Transverse colon (tissue), 4 donors: ENCODE measurements around the gene ANKFN1. TPM values are rescaled to one million over a fixed set of nuclear protein-coding genes. Genes with fewer than 3 reads are reported as not detected.

ENCODE experiments used
- DNase-seq: peaks from one replicate; pipeline ENCODE4 v3.0.0-alpha.2; 2019
- H3K27ac ChIP-seq, 4 donors: fragments of 200-600 bp; sonication (generic); 2 replicates each; pipeline ENCODE4 v1.5.1; 2016 to 2018; ENCODE audit warnings: inconsistent platforms in 4 of 4
- H3K27me3 ChIP-seq: fragments of 200-600 bp; sonication (generic); 2 replicates; pipeline ENCODE4 v1.5.1; 2017; ENCODE audit warnings: inconsistent platforms
- H3K36me3 ChIP-seq, 4 donors: fragments of 200-600 bp; sonication (generic); 2 replicates each; pipeline ENCODE4 v1.5.1; 2017 to 2019; ENCODE audit warnings: inconsistent platforms in 4 of 4
- H3K4me1 ChIP-seq, 4 donors: fragments of 200-600 bp; sonication (generic); 2 replicates each; pipeline ENCODE4 v1.5.1; 2017 to 2020; ENCODE audit warnings: inconsistent platforms in 4 of 4
- H3K4me3 ChIP-seq, 4 donors: fragments of 200-600 bp; sonication (generic); 1 replicate in 1 of 4; 2 replicates in 3 of 4; pipeline versions ENCODE4 v1.5.1 to v1.6.1; 2017 to 2019; ENCODE audit warnings: inconsistent platforms in 4 of 4
- H3K9me3 ChIP-seq, 2 donors: fragments of 200-600 bp; sonication (generic); 2 replicates each; pipeline ENCODE4 v1.5.1; 2017 to 2019; ENCODE audit warnings: inconsistent platforms in 2 of 2
- CTCF ChIP-seq, 5 experiments: fragments of 200-600 bp in 3 of 5; fragments of 450-650 bp in 2 of 5; sonication (generic) in 3 of 5; IDR thresholded peaks; 1 replicate in 2 of 5; 2 replicates in 3 of 5; pipeline ENCODE4 v1.5.1; 2016 to 2017; ENCODE audit warnings: antibody characterized with exemption in 5 of 5, inconsistent platforms in 3 of 5, mild to moderate bottlenecking in 2 of 5, moderate library complexity in 1 of 5
- EP300 ChIP-seq: sonication (generic); formaldehyde crosslinking; IDR thresholded peaks from one replicate; pipeline ENCODE4 v1.6.1; 2017; ENCODE audit warnings: antibody characterized with exemption, low read depth
- POLR2A ChIP-seq: fragments of 450-650 bp; IDR thresholded peaks from one replicate; pipeline ENCODE4 v1.6.1; 2016; ENCODE audit warnings: antibody characterized with exemption, mild to moderate bottlenecking, moderate library complexity
- POLR2AphosphoS5 ChIP-seq, 3 donors: sonication (generic); formaldehyde crosslinking; IDR thresholded peaks; one replicate each; pipeline ENCODE4 v1.6.1; 2016; ENCODE audit warnings: antibody characterized with exemption in 3 of 3
- WGBS, 2 donors: methylation state at CpG; one replicate each; pipeline ENCODE4 v1.1.5; 2018; ENCODE audit warnings: low coverage in 1 of 2; 5-methylcytosine and 5-hydroxymethylcytosine counted together
- in situ Hi-C, 4 donors: fragments of 200-750 bp; cut with MboI; loops; one replicate each; pipeline versions ENCODE4 v1.15.0 to v1.15.1; 2017; ENCODE audit warnings: low sequenced_read_pairs in 3 of 4, low pct_ligation_motif_present in 1 of 4, low pct_unique_long_range_greater_than_20kb in 1 of 4
- intact Hi-C: fragments of 100-400 bp; cut with DNase I; formaldehyde crosslinking; loops from one replicate; pipeline ENCODE4 v1.15.1; 2023; ENCODE audit warnings: low total_unique reads
- total RNA-seq, 4 donors: library from RNA; depleted of rRNA; stranded (reverse); fragments of >200 nt; gene quantifications; one replicate each; pipeline ENCODE4 v1.1.0, GENCODE V29; 2016

The ANKFN1 gene
- total RNA-seq, 4 donors from 2014 or later: 1.2 TPM; not detected in 3

GRCh38 chr17:56289321-56289720 is 136.0 kb downstream of the ANKFN1 start:
- Histone ChIP-seq H3K27me3 (no peaks in the 10 kb centered on the region), H3K36me3 (no peaks in the 10 kb centered on the region), H3K4me1 (peaks cover 0 to 10% (median 0%) of the 10 kb centered on the region in 4 donors), H3K9me3 (no peaks in the 10 kb centered on the region), H3K4me3 (no peak overlapping the region), H3K27ac (no peak overlapping the region)
- no peak for DNase-seq
- in situ Hi-C loops: no loop called here
- intact Hi-C loops: no loop called here
- 73 to 79% methylated on average over 6 of the region's 6 CpGs for WGBS, 2 donors
- no peak for TF ChIP-seq CTCF (IDR thresholded peaks at IDR 0.05)

GRCh38 chr17:56290101-56290801 is 137.0 kb downstream of the ANKFN1 start:
- Histone ChIP-seq H3K36me3 (no peaks in the 10 kb centered on the region), H3K4me3 (peak overlapping the region in 1 of 4 donors; percentile 19), H3K4me1 (peaks cover 0 to 10% (median 0%) of the 10 kb centered on the region in 4 donors), H3K27me3 (no peaks in the 10 kb centered on the region), H3K9me3 (no peaks in the 10 kb centered on the region), H3K27ac (no peak overlapping the region)
- no peak for DNase-seq
- in situ Hi-C loops: no loop called here
- TF ChIP-seq CTCF (IDR thresholded peaks at IDR 0.05) (no peak), POLR2A (no peak), POLR2AphosphoS5 (IDR thresholded peaks at IDR 0.05) (no peak), EP300 (no peak)
- intact Hi-C loops: no loop called here
- 77 to 80% methylated on average over 2 of the region's 2 CpGs for WGBS, 2 donors

GRCh38 chr17:56290802-56291118 is 137.5 kb downstream of the ANKFN1 start:
- no peak overlapping the region for H3K27ac ChIP-seq
- WGBS, 2 donors: 17 to 45% methylated on average over 1 of the region's 1 CpG
- intact Hi-C loops: no loop called here
- H3K36me3 ChIP-seq: no peaks in the 10 kb centered on the region
- in situ Hi-C loops: no loop called here
- TF ChIP-seq POLR2AphosphoS5 (IDR thresholded peaks at IDR 0.05) (no peak), CTCF (IDR thresholded peaks at IDR 0.05) (no peak), POLR2A (no peak), EP300 (no peak)
- no peaks in the 10 kb centered on the region for H3K9me3 ChIP-seq
- H3K4me3 ChIP-seq: peak overlapping the region in 1 of 4 donors; percentile 19
- DNase-seq: no peak
- H3K27me3 ChIP-seq: no peaks in the 10 kb centered on the region
- peaks cover 0 to 10% (median 0%) of the 10 kb centered on the region in 4 donors for H3K4me1 ChIP-seq

GRCh38 chr17:56291226-56291805 is 138.0 kb downstream of the ANKFN1 start:
- Histone ChIP-seq H3K4me1 (peaks cover 0 to 10% (median 0%) of the 10 kb centered on the region in 4 donors), H3K36me3 (no peaks in the 10 kb centered on the region), H3K4me3 (no peak overlapping the region), H3K27me3 (no peaks in the 10 kb centered on the region), H3K27ac (no peak overlapping the region), H3K9me3 (no peaks in the 10 kb centered on the region)
- 97 to 100% methylated on average over 1 of the region's 1 CpG for WGBS, 2 donors
- in situ Hi-C loops: no loop called here
- intact Hi-C loops: no loop called here
- TF ChIP-seq POLR2AphosphoS5 (IDR thresholded peaks at IDR 0.05) (no peak), EP300 (no peak), POLR2A (no peak), CTCF (IDR thresholded peaks at IDR 0.05) (no peak)
- no peak for DNase-seq
